HL-60 (cell line): ENCODE results near the gene PARD3.

ENCODE experiments used
- DNase-seq, 2 experiments: peaks; one replicate each; pipeline ENCODE4 v3.0.0-alpha.2; 2010 to 2020; ENCODE audit warnings: low read depth in 1 of 2, low spot score in 1 of 2
- H3K27ac ChIP-seq: fragments of 250-450 bp; sonication (Bioruptor Pico); replicated peaks from 2 replicates; pipeline ENCODE4 v1.5.1; 2020; ENCODE audit warnings: mild to moderate bottlenecking, moderate library complexity
- H3K27me3 ChIP-seq: fragments of 250-450 bp; sonication (Bioruptor Pico); 2 replicates; pipeline ENCODE4 v1.5.1; 2021; ENCODE audit warnings: mild to moderate bottlenecking, moderate library complexity; ENCODE audit not compliant: insufficient read depth, poor library complexity, severe bottlenecking
- H3K4me3 ChIP-seq: replicated peaks from 2 replicates; pipeline ENCODE4 v1.5.1; 2011; ENCODE audit warnings: mild to moderate bottlenecking, control low read depth, low read length; ENCODE audit not compliant: insufficient read depth
- CTCF ChIP-seq: IDR thresholded peaks from one replicate; pipeline ENCODE4 v1.5.1; 2011; ENCODE audit warnings: low read length, control low read depth, inconsistent platforms; ENCODE audit not compliant: insufficient read depth
- GABPA ChIP-seq: IDR thresholded peaks from 2 replicates; pipeline ENCODE4 v1.6.1; 2012; ENCODE audit warnings: low read depth
- POLR2AphosphoS5 ChIP-seq: IDR thresholded peaks from 2 replicates; pipeline ENCODE4 v1.6.1; 2012; ENCODE audit warnings: low read depth
- REST ChIP-seq: IDR thresholded peaks from 2 replicates; pipeline ENCODE4 v1.6.1; 2012; ENCODE audit warnings: low read depth; ENCODE audit not compliant: insufficient replicate concordance
- SPI1 ChIP-seq: IDR thresholded peaks from 2 replicates; pipeline ENCODE4 v1.6.1; 2012; ENCODE audit warnings: low read depth, mild to moderate bottlenecking, borderline replicate concordance

Gene PARD3

GRCh38 chr10:34191406-34191805 lies 623.7 kb downstream of the PARD3 start:
- no peak for TF ChIP-seq REST
- no peak for TF ChIP-seq POLR2AphosphoS5
- TF ChIP-seq GABPA = no peak
- TF ChIP-seq SPI1 = no peak
- no peak for TF ChIP-seq CTCF
- Histone ChIP-seq H3K4me3 (no peak overlapping the region), H3K27ac (no peak overlapping the region), H3K27me3 (no peaks in the 10 kb centered on the region)
- DNase-seq = no peak

GRCh38 chr10:34190580-34190979 lies 624.5 kb downstream of the PARD3 start:
- Histone ChIP-seq H3K27ac (no peak overlapping the region), H3K4me3 (no peak overlapping the region), H3K27me3 (no peaks in the 10 kb centered on the region)
- no peak for DNase-seq
- TF ChIP-seq GABPA (no peak), POLR2AphosphoS5 (no peak), REST (no peak), CTCF (no peak), SPI1 (no peak)

- Histone ChIP-seq H3K27me3 (no peaks in the 10 kb centered on the region), H3K27ac (no peak overlapping the region), H3K4me3 (no peak overlapping the region)
- no peak for TF ChIP-seq REST
- no peak for TF ChIP-seq GABPA
- no peak for DNase-seq
Observed at GRCh38 chr10:34189830-34190229, 625.3 kb downstream of the PARD3 start.

- TF ChIP-seq CTCF = no peak
- no peak for TF ChIP-seq REST
- no peak for TF ChIP-seq SPI1
- no peak for TF ChIP-seq POLR2AphosphoS5
- no peak for TF ChIP-seq GABPA
- Histone ChIP-seq H3K4me3 (no peak overlapping the region), H3K27me3 (no peaks in the 10 kb centered on the region), H3K27ac (no peak overlapping the region)
- DNase-seq = no peak
Observed at GRCh38 chr10:34188221-34188620, 626.9 kb downstream of the PARD3 start.
